CD14-positive monocyte (primary cell): ENCODE measurements around the gene ZYG11A. TPM values are rescaled to one million over a fixed set of nuclear protein-coding genes. Genes with fewer than 3 reads are reported as not detected.

Experiments
- DNase-seq, 3 donors: peaks; one replicate each; pipeline ENCODE4 v3.0.0-alpha.2; 2011 to 2022
- H2AFZ ChIP-seq: 2 replicates; pipeline ENCODE4 v1.6.0; 2012; ENCODE audit warnings: mild to moderate bottlenecking, low read depth, low read length, inconsistent platforms; ENCODE audit not compliant: insufficient read depth, poor library complexity, severe bottlenecking
- H3K27ac ChIP-seq, 2 donors: 1 replicate in 1 of 2; 2 replicates in 1 of 2; pipeline ENCODE4 v1.5.1; 2012 to 2013; ENCODE audit warnings: low read length in 2 of 2, control low read depth in 1 of 2, inconsistent platforms in 1 of 2, low read depth in 1 of 2, mild to moderate bottlenecking in 1 of 2
- H3K27me3 ChIP-seq, 2 donors: one replicate each; pipeline versions ENCODE4 v1.6.0 to v1.6.1; 2011 to 2013; ENCODE audit warnings: low read length in 2 of 2; ENCODE audit not compliant: control insufficient read depth in 2 of 2, insufficient read depth in 2 of 2
- H3K36me3 ChIP-seq, 2 donors: replicated peaks in 1 of 2; 1 replicate in 1 of 2; 2 replicates in 1 of 2; pipeline versions ENCODE4 v1.5.1 to v1.6.1; 2012 to 2013; ENCODE audit warnings: low read length in 2 of 2, control low read depth in 1 of 2, inconsistent platforms in 1 of 2, mild to moderate bottlenecking in 1 of 2; ENCODE audit not compliant: insufficient read depth in 2 of 2, control insufficient read depth in 1 of 2
- H3K4me1 ChIP-seq, 2 donors: 1 replicate in 1 of 2; 2 replicates in 1 of 2; pipeline versions ENCODE4 v1.5.1 to v1.6.1; 2012 to 2013; ENCODE audit warnings: low read length in 2 of 2, control low read depth in 1 of 2, inconsistent platforms in 1 of 2, mild to moderate bottlenecking in 1 of 2, moderate library complexity in 1 of 2; ENCODE audit not compliant: insufficient read depth in 2 of 2, control insufficient read depth in 1 of 2
- H3K4me2 ChIP-seq: replicated peaks from 2 replicates; pipeline ENCODE3; 2012; ENCODE audit warnings: low read length, moderate library complexity, mild to moderate bottlenecking; ENCODE audit not compliant: poor library complexity, severe bottlenecking; ENCODE audit errors: extremely low read depth
- H3K4me3 ChIP-seq, 3 experiments: fragments of 200-600 bp in 1 of 3; sonication (generic) in 1 of 3; replicated peaks in 1 of 3; 1 replicate in 2 of 3; 2 replicates in 1 of 3; pipeline ENCODE4 v1.5.1; 2011 to 2013; ENCODE audit warnings: low read length in 3 of 3, mild to moderate bottlenecking in 3 of 3, control low read depth in 2 of 3, low read depth in 2 of 3, inconsistent platforms in 1 of 3, moderate library complexity in 1 of 3
- H3K79me2 ChIP-seq: 2 replicates; pipeline ENCODE4 v1.6.0; 2012; ENCODE audit warnings: mild to moderate bottlenecking, control low read depth, inconsistent platforms, low read length, moderate library complexity; ENCODE audit not compliant: insufficient read depth
- H3K9ac ChIP-seq: 2 replicates; pipeline ENCODE4 v1.6.0; 2017; ENCODE audit warnings: low read length, mild to moderate bottlenecking; ENCODE audit not compliant: insufficient read depth, poor library complexity, severe bottlenecking
- H3K9me3 ChIP-seq, 2 donors: replicated peaks in 1 of 2; 1 replicate in 1 of 2; 2 replicates in 1 of 2; pipeline versions ENCODE4 v1.5.1 to v1.6.1; 2012 to 2013; ENCODE audit warnings: low read length in 2 of 2, control low read depth in 1 of 2; ENCODE audit not compliant: control insufficient read depth in 1 of 2, insufficient read depth in 1 of 2
- H4K20me1 ChIP-seq: 2 replicates; pipeline ENCODE4 v1.6.0; 2012; ENCODE audit warnings: mild to moderate bottlenecking, low read length, control low read depth, moderate library complexity; ENCODE audit not compliant: insufficient read depth
- H3K27ac Mint-ChIP-seq, 7 donors: one replicate each; pipeline ENCODE4 v1.8.0; 2020; ENCODE audit warnings: mild to moderate bottlenecking in 7 of 7, mixed read lengths in 7 of 7, moderate library complexity in 6 of 7, inconsistent platforms in 2 of 7
- H3K27me3 Mint-ChIP-seq, 3 donors: one replicate each; pipeline ENCODE4 v1.8.0; 2021 to 2022; ENCODE audit warnings: low read depth in 3 of 3, mild to moderate bottlenecking in 3 of 3, mixed read lengths in 3 of 3, moderate library complexity in 3 of 3, inconsistent platforms in 1 of 3
- H3K36me3 Mint-ChIP-seq, 2 donors: one replicate each; pipeline ENCODE4 v1.8.0; 2020; ENCODE audit warnings: mixed read lengths in 2 of 2, inconsistent platforms in 1 of 2, mild to moderate bottlenecking in 1 of 2
- H3K4me1 Mint-ChIP-seq: one replicate; pipeline ENCODE4 v1.8.0; 2020; ENCODE audit warnings: mild to moderate bottlenecking, mixed read lengths
- H3K4me3 Mint-ChIP-seq, 2 donors: one replicate each; pipeline ENCODE4 v1.8.0; 2020; ENCODE audit warnings: mild to moderate bottlenecking in 2 of 2, mixed read lengths in 2 of 2, moderate library complexity in 1 of 2
- H3K9me3 Mint-ChIP-seq, 7 donors: one replicate each; pipeline ENCODE4 v1.8.0; 2020 to 2022; ENCODE audit warnings: mixed read lengths in 7 of 7, mild to moderate bottlenecking in 6 of 7, moderate library complexity in 6 of 7, inconsistent platforms in 2 of 7
- WGBS: methylation state at CpG from one replicate; pipeline ENCODE4 v1.1.5; 2013; ENCODE audit warnings: missing lambda C conversion rate; ENCODE audit not compliant: insufficient coverage; 5-methylcytosine and 5-hydroxymethylcytosine counted together
- intact Hi-C, 2 donors: fragments of 100-400 bp; cut with micrococcal nuclease; formaldehyde crosslinking; loops; one replicate each; pipeline versions ENCODE4 v1.15.0 to v1.15.1; 2023
- polyA plus RNA-seq, 3 donors: library from polyadenylated mRNA; depleted of rRNA in 1 of 3; unstranded in 2 of 3; stranded (reverse) in 1 of 3; fragments of 300-500 nt in 2 of 3; fragments of >200 nt in 1 of 3; fragmentation: Illumina TruSeq in 2 of 3; gene quantifications; 1 replicate in 2 of 3; 2 replicates in 1 of 3; pipeline ENCODE4 v1.2.3, GENCODE V29; 2012 to 2021
- TF ChIP-seq, protein P1 (sequence below): fragments of 200-600 bp; IDR thresholded peaks from one replicate; pipeline ENCODE4 v1.8.0; 2022; ENCODE audit warnings: antibody characterized with exemption, mild to moderate bottlenecking

The ZYG11A gene
- polyA plus RNA-seq, 3 donors: not detected

DNA sequence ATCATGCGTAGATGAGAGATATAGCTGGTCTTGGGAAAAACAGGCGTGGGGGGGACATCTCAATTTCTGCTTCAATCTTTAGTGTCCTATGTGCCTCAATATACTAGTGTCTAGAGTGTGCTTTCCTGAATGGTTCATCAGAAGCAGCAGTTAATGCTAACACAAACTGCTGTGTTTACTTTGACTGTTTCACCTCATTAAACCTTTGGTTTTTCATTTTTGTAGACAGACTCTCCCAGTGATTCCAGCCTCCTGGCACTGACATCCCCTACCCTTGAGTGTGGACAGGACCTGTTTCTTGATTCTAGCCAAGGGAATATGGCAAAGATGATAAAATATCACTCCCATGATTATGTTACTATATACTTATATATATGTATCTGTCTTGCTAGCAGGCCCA lies 37.6 kb downstream of the ZYG11A start:
- no peak overlapping the region for H3K4me2 ChIP-seq
- no peak overlapping the region for H3K27ac ChIP-seq
- Mint-ChIP-seq H3K9me3 (no peaks in the 10 kb centered on the region), H3K36me3 (no peaks in the 10 kb centered on the region), H3K27me3 (peaks cover 0 to 8% (median 5%) of the 10 kb centered on the region in 3 donors), H3K4me3 (no peak overlapping the region), H3K4me1 (no peaks in the 10 kb centered on the region), H3K27ac (no peak overlapping the region)
- H3K4me1 ChIP-seq: no peaks in the 10 kb centered on the region
- intact Hi-C loops: no loop called here
- no peak overlapping the region for H2AFZ ChIP-seq
- no peaks in the 10 kb centered on the region for H3K27me3 ChIP-seq
- TF ChIP-seq, protein P1, sequence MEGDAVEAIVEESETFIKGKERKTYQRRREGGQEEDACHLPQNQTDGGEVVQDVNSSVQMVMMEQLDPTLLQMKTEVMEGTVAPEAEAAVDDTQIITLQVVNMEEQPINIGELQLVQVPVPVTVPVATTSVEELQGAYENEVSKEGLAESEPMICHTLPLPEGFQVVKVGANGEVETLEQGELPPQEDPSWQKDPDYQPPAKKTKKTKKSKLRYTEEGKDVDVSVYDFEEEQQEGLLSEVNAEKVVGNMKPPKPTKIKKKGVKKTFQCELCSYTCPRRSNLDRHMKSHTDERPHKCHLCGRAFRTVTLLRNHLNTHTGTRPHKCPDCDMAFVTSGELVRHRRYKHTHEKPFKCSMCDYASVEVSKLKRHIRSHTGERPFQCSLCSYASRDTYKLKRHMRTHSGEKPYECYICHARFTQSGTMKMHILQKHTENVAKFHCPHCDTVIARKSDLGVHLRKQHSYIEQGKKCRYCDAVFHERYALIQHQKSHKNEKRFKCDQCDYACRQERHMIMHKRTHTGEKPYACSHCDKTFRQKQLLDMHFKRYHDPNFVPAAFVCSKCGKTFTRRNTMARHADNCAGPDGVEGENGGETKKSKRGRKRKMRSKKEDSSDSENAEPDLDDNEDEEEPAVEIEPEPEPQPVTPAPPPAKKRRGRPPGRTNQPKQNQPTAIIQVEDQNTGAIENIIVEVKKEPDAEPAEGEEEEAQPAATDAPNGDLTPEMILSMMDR: no peak
- no peaks in the 10 kb centered on the region for H3K79me2 ChIP-seq
- WGBS: no CpG with 5 or more reads among the region's 2 CpGs
- DNase-seq: no peak
- H3K9me3 ChIP-seq: no peaks in the 10 kb centered on the region
- no peak overlapping the region for H3K4me3 ChIP-seq
- no peaks in the 10 kb centered on the region for H4K20me1 ChIP-seq
- no peaks in the 10 kb centered on the region for H3K36me3 ChIP-seq
- H3K9ac ChIP-seq: no peak overlapping the region

DNA sequence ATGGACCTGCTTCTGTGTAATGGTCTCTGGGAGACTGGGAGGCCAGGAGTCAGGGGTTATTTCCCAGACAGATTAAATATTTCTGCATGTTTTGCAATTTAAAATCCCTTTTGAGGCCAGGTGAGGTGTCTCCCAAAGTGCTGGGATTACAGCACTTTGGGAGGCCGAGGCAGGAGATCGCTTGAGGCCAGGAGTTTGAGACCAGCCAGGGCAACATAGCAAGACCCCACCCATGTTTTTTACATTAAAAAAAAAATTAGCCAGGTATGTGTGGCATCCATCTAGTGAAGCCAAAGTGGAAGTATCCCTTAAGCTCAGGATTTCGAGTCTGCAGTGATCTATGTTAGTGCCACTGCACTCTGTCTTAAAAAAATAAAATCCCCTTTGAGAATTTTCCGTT lies 44.9 kb downstream of the ZYG11A start:
- no peaks in the 10 kb centered on the region for H3K4me1 ChIP-seq
- no peak overlapping the region for H3K27ac Mint-ChIP-seq
- no peak overlapping the region for H3K4me2 ChIP-seq
- H3K36me3 ChIP-seq: no peaks in the 10 kb centered on the region
- H4K20me1 ChIP-seq: no peaks in the 10 kb centered on the region
- TF ChIP-seq, protein P1: no peak
- no peaks in the 10 kb centered on the region for H3K79me2 ChIP-seq
- intact Hi-C loops: no loop called here
- no peaks in the 10 kb centered on the region for H3K27me3 ChIP-seq
- peaks cover 0 to 6% (median 2%) of the 10 kb centered on the region in 3 donors for H3K27me3 Mint-ChIP-seq
- no peaks in the 10 kb centered on the region for H3K36me3 Mint-ChIP-seq
- H3K4me1 Mint-ChIP-seq: no peaks in the 10 kb centered on the region
- H2AFZ ChIP-seq: no peak overlapping the region
- no peak overlapping the region for H3K27ac ChIP-seq
- H3K9me3 ChIP-seq: no peaks in the 10 kb centered on the region
- no peak overlapping the region for H3K9ac ChIP-seq
- no peak overlapping the region for H3K4me3 ChIP-seq
- WGBS: 100% methylated on average over 1 of the region's 4 CpGs
- DNase-seq: no peak
- H3K9me3 Mint-ChIP-seq: no peaks in the 10 kb centered on the region
- no peak overlapping the region for H3K4me3 Mint-ChIP-seq
